IMR-90 (cell line): ENCODE measurements around the gene KRT79. TPM values are rescaled to one million over a fixed set of nuclear protein-coding genes. Genes with fewer than 3 reads are reported as not detected.

Source experiments
- ATAC-seq: fragments of 200-7000 bp; cut with Tn5 transposase; 2 replicates; pipeline ENCODE4 v1.9.1; 2020; ENCODE audit warnings: low read depth, mild to moderate bottlenecking, moderate library complexity
- BruUV-seq: library from RNA; stranded (reverse); fragments of 400-500 nt; replicated peaks from 2 replicates; lab custom pipeline; 2021; lab: Mats Ljungman, UMichigan
- CTCF ChIA-PET: fragments of 300-600 bp; formaldehyde crosslinking; extraction: SDS; loops from one replicate; lab custom pipeline; 2021; ENCODE audit warnings: antibody characterized with exemption; lab: Yijun Ruan, JAX
- POLR2A ChIA-PET: fragments of 300-600 bp; sonication (Branson Sonifier 250); formaldehyde crosslinking; loops from one replicate; lab custom pipeline; 2022; ENCODE audit warnings: antibody characterized with exemption; ENCODE audit not compliant: unreplicated experiment; lab: Charles Lee
- DNase-seq: peaks from one replicate; pipeline ENCODE4 v3.0.0; 2013
- H2AFZ ChIP-seq: replicated peaks from 2 replicates; pipeline ENCODE3; 2013; ENCODE audit warnings: low read length, mild to moderate bottlenecking; ENCODE audit not compliant: poor library complexity
- H2AK5ac ChIP-seq: 2 replicates; pipeline ENCODE4 v1.6.1; 2013; ENCODE audit warnings: low read depth, low read length, inconsistent platforms
- H2AK9ac ChIP-seq: replicated peaks from 2 replicates; pipeline ENCODE3; 2013; ENCODE audit warnings: mild to moderate bottlenecking, low read depth, low read length, moderate library complexity; ENCODE audit not compliant: poor library complexity
- H2BK120ac ChIP-seq: 2 replicates; pipeline ENCODE4 v1.6.1; 2013; ENCODE audit warnings: low read depth, low read length, inconsistent platforms
- H2BK15ac ChIP-seq: 3 replicates; pipeline ENCODE4 v1.6.1; 2013; ENCODE audit warnings: low read depth, low read length, inconsistent platforms
- H2BK20ac ChIP-seq: 2 replicates; pipeline ENCODE4 v1.6.1; 2013; ENCODE audit warnings: low read depth, mild to moderate bottlenecking, inconsistent platforms, low read length, moderate library complexity
- H2BK5ac ChIP-seq: 2 replicates; pipeline ENCODE4 v1.6.1; 2013; ENCODE audit warnings: mild to moderate bottlenecking, low read depth, low read length, inconsistent platforms; ENCODE audit not compliant: poor library complexity, severe bottlenecking
- H3K14ac ChIP-seq: replicated peaks from 2 replicates; pipeline ENCODE4 v1.6.1; 2013; ENCODE audit warnings: low read depth, low read length, inconsistent platforms
- H3K18ac ChIP-seq: 2 replicates; pipeline ENCODE4 v1.6.1; 2013; ENCODE audit warnings: low read depth, low read length, control low read depth
- H3K23ac ChIP-seq: 2 replicates; pipeline ENCODE4 v1.6.1; 2013; ENCODE audit warnings: low read depth, low read length, inconsistent platforms
- H3K27ac ChIP-seq: 2 replicates; pipeline ENCODE4 v1.5.1; 2013; ENCODE audit warnings: mild to moderate bottlenecking, control low read depth, low read length; ENCODE audit not compliant: insufficient read depth
- H3K27me3 ChIP-seq: 2 replicates; pipeline ENCODE4 v1.6.1; 2013; ENCODE audit warnings: low read length; ENCODE audit not compliant: control insufficient read depth, insufficient read depth
- H3K36me3 ChIP-seq: 2 replicates; pipeline ENCODE4 v1.6.1; 2013; ENCODE audit warnings: low read length, mixed read lengths; ENCODE audit not compliant: control insufficient read depth, insufficient read depth
- H3K4ac ChIP-seq: 2 replicates; pipeline ENCODE4 v1.6.1; 2013; ENCODE audit warnings: low read depth, low read length, inconsistent platforms
- H3K4me1 ChIP-seq: 2 replicates; pipeline ENCODE4 v1.6.1; 2013; ENCODE audit warnings: low read length, mixed read lengths; ENCODE audit not compliant: control insufficient read depth, insufficient read depth
- H3K4me2 ChIP-seq: 2 replicates; pipeline ENCODE4 v1.6.1; 2013; ENCODE audit warnings: low read depth, mild to moderate bottlenecking, control low read depth, low read length, moderate library complexity
- H3K4me3 ChIP-seq: 2 replicates; pipeline ENCODE4 v1.5.1; 2013; ENCODE audit warnings: low read depth, mild to moderate bottlenecking, control low read depth, low read length, moderate library complexity; ENCODE audit not compliant: insufficient read depth
- H3K56ac ChIP-seq: 2 replicates; pipeline ENCODE4 v1.6.1; 2013; ENCODE audit warnings: low read length, inconsistent platforms; ENCODE audit not compliant: insufficient read depth; ENCODE audit errors: extremely low read depth
- H3K79me1 ChIP-seq, 2 experiments: 2 replicates each; pipeline ENCODE4 v1.6.1; 2013; ENCODE audit warnings: low read length in 2 of 2, inconsistent platforms in 1 of 2, low read depth in 1 of 2
- H3K9ac ChIP-seq: 2 replicates; pipeline ENCODE4 v1.6.1; 2013; ENCODE audit warnings: low read depth, low read length, control low read depth
- H3K9me1 ChIP-seq: 2 replicates; pipeline ENCODE4 v1.6.1; 2013; ENCODE audit warnings: low read length, inconsistent platforms; ENCODE audit not compliant: insufficient read depth
- H3K9me3 ChIP-seq: 2 replicates; pipeline ENCODE4 v1.6.1; 2013; ENCODE audit warnings: low read length; ENCODE audit not compliant: control insufficient read depth, insufficient read depth
- H4K20me1 ChIP-seq: 2 replicates; pipeline ENCODE4 v1.6.1; 2013; ENCODE audit warnings: low read length, inconsistent platforms; ENCODE audit not compliant: insufficient read depth
- H4K5ac ChIP-seq: 2 replicates; pipeline ENCODE4 v1.6.1; 2013; ENCODE audit warnings: mild to moderate bottlenecking, low read depth, low read length, control low read depth
- H4K8ac ChIP-seq, 2 experiments: 2 replicates each; pipeline ENCODE4 v1.6.1; 2013; ENCODE audit warnings: low read depth in 2 of 2, low read length in 2 of 2, control low read depth in 1 of 2, inconsistent platforms in 1 of 2
- H4K91ac ChIP-seq: 2 replicates; pipeline ENCODE4 v1.6.1; 2013; ENCODE audit warnings: low read depth, low read length, inconsistent platforms; ENCODE audit not compliant: insufficient read depth
- BHLHE40 ChIP-seq: fragments of 150-350 bp; IDR thresholded peaks from 2 replicates; pipeline ENCODE4 v1.6.1; 2016; ENCODE audit warnings: mild to moderate bottlenecking, low read depth, low read length
- CHD1 ChIP-seq: IDR thresholded peaks from 2 replicates; pipeline ENCODE4 v1.6.1; 2012; ENCODE audit warnings: low read depth, low read length, improper control_type of control experiment
- MXI1 ChIP-seq: IDR thresholded peaks from 2 replicates; pipeline ENCODE4 v1.6.1; 2012; ENCODE audit warnings: low read depth, mild to moderate bottlenecking, low read length, moderate library complexity, borderline replicate concordance
- RAD21 ChIP-seq: IDR thresholded peaks from 2 replicates; pipeline ENCODE4 v1.6.1; 2012; ENCODE audit warnings: low read length, improper control_type of control experiment
- RCOR1 ChIP-seq: IDR thresholded peaks from 2 replicates; pipeline ENCODE4 v1.6.1; 2012; ENCODE audit warnings: mild to moderate bottlenecking, low read length, improper control_type of control experiment; ENCODE audit not compliant: insufficient replicate concordance
- WGBS, 2 experiments: methylation state at CpG; one replicate each; pipeline versions ENCODE4 v1.1.5 to v1.1.7; 2013; ENCODE audit warnings: missing lambda C conversion rate in 2 of 2; ENCODE audit not compliant: insufficient read length in 1 of 2; ENCODE audit errors: extremely low coverage in 2 of 2; 5-methylcytosine and 5-hydroxymethylcytosine counted together
- dilution Hi-C: fragments of 300-500 bp; cut with HindIII; formaldehyde crosslinking; loops from one replicate; pipeline ENCODE4 v1.14.3; 2018; ENCODE audit warnings: low sequenced_read_pairs; ENCODE audit not compliant: unreplicated experiment
- in situ Hi-C: fragments of 300-500 bp; cut with MboI; formaldehyde crosslinking; loops from 3 replicates; pipeline ENCODE4 v1.14.3; 2019; ENCODE audit warnings: low sequenced_read_pairs, inconsistent platforms, mixed read lengths
- intact Hi-C: fragments of 100-400 bp; cut with micrococcal nuclease; formaldehyde crosslinking; loops from 2 replicates; pipeline ENCODE4 v1.10.0; 2022
- polyA plus RNA-seq, 3 experiments: library from polyadenylated mRNA; depleted of rRNA; stranded (reverse); fragments of >200 nt; gene quantifications; 2 replicates each; pipeline ENCODE4 v1.2.3, GENCODE V29; 2012; ENCODE audit warnings: low replicate concordance in 1 of 3
- total RNA-seq: library from RNA; depleted of rRNA; stranded (reverse); fragments of >200 nt; gene quantifications from 2 replicates; pipeline ENCODE4 v1.2.3, GENCODE V29; 2012

Gene KRT79
- total and polyA plus RNA-seq, 2 of the 4 experiments (the other 2 are of a cell fraction), result under 0.01 to 0.24 TPM

- no peak for TF ChIP-seq BHLHE40
These were observed 41.7 kb downstream of the KRT79 start (continued) for GRCh38 chr12:52792185-52793029.

DNA sequence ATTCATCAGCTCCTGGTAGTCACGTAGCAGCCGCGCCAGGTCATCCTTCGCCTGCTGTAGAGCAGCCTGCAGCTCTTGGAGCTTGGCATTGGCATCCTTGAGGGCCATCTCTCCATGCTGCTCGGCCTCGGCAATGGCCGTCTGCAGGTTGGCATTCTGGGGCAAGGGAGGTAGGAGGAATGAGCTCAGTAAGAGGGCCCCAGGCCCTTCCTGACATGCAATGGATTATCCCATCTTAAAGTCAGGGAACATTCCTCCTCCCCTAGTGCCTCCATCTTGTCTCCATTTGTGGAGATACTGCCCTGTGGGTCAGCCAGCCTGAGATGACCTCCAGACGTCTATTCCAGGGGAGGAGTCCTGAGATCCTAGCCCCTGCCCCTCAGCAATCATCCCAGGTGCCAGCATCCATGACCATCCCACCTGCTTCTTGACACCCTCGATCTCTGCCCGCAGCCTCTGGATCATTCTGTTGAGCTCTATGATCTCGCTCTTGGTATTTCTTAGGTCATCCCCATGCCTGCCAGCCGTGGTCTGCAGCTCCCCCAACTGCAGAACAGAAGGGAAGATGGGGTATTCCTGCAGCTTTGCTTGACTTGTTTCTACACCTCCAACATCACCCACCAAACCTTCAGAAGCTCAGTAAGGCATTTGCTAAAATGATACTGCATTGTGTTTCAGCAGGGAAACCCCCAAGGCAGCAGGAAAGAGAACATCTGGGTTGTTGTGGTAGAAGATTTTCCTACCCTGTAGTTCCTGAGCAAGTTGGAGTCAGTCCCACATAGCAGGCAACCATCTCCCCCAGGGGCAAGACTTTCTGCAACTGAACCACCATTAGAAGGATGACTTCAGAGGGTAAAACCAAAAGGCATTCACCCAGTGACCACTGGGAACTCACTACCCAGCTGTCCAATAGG lies 42.6 kb downstream of the KRT79 start:
- no peaks in the 10 kb centered on the region for H3K79me1 ChIP-seq
- H3K23ac ChIP-seq, result no peak overlapping the region
- no peaks in the 10 kb centered on the region for H3K9me1 ChIP-seq
- H2BK15ac ChIP-seq, result no peak overlapping the region
- no peak overlapping the region for H4K91ac ChIP-seq
- in situ Hi-C loops (no loop called here), intact Hi-C loops (no loop called here), dilution Hi-C loops (no loop called here)
- TF ChIP-seq RCOR1, result no peak
- TF ChIP-seq CHD1, result no peak
- no peak for TF ChIP-seq MXI1
- no peak for TF ChIP-seq RAD21
- TF ChIP-seq BHLHE40, result no peak
- DNase-seq, result no peak
- ChIA-PET CTCF (no interaction called here), POLR2A (no interaction called here)
- no peak overlapping the region for H3K4me3 ChIP-seq
- no peak overlapping the region for H2AFZ ChIP-seq
- no peak overlapping the region for H2BK120ac ChIP-seq
- H2AK5ac ChIP-seq, result no peak overlapping the region
- no peaks in the 10 kb centered on the region for H3K4me1 ChIP-seq
- no peak overlapping the region for H3K18ac ChIP-seq
- no peaks in the 10 kb centered on the region for H4K20me1 ChIP-seq
- H2BK5ac ChIP-seq, result no peak overlapping the region
- H4K8ac ChIP-seq, result no peak overlapping the region
- H3K27ac ChIP-seq, result no peak overlapping the region
- no peak for ATAC-seq
- H3K27me3 ChIP-seq, result peaks cover 42% of the 10 kb centered on the region
- no peak overlapping the region for H3K4ac ChIP-seq
- H2BK20ac ChIP-seq, result no peak overlapping the region
- BruUV-seq, result no TSS peak
- no peak overlapping the region for H4K5ac ChIP-seq
- no peaks in the 10 kb centered on the region for H3K36me3 ChIP-seq
- 97% methylated on average over 4 of the region's 12 CpGs; no CpG with 5 or more reads in 1 of the 2 experiments for WGBS, 2 experiments
- H3K9me3 ChIP-seq, result no peaks in the 10 kb centered on the region
- no peak overlapping the region for H2AK9ac ChIP-seq
- no peak overlapping the region for H3K9ac ChIP-seq
- H3K56ac ChIP-seq, result no peak overlapping the region
- H3K4me2 ChIP-seq, result no peak overlapping the region
- H3K14ac ChIP-seq, result no peak overlapping the region
